ENCODE data around the gene C10orf95. TPM values are rescaled to one million over a fixed set of nuclear protein-coding genes. Genes with fewer than 3 reads are reported as not detected.

The C10orf95 gene
- total and polyA plus RNA-seq, 2 of the 13 experiments (the other 11 are each of a cell fraction or from before 2014, with no cell fraction given): 0.05 to 0.07 TPM

DNA sequence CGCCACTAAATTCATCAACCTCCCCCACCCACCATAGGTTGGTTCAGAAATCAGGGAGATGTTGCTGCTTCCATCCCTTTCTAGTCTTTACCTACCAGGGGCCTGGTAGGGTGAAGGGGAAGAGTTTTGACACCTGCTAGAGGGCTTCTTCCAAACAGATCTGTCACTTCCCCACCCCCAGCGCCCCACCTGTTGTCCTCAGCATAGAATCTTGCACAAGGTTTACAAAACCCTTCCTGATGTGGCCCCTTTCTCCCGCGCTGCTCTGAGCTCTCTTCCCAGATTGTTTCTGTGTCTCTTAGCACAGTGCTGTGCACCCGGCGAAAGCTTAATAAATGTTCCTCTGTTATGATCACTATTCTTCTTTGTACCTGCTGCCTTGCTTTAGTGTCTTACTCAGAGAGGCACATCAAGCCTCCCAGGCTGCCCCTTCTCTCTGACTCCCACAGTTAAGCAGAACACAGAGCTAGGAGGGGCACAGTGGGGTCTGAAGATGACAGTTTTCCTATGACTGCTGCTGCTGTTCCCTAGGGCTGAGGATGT, 11.2 kb upstream of the C10orf95 start (continued):
- TF ChIP-seq, protein P1, sequence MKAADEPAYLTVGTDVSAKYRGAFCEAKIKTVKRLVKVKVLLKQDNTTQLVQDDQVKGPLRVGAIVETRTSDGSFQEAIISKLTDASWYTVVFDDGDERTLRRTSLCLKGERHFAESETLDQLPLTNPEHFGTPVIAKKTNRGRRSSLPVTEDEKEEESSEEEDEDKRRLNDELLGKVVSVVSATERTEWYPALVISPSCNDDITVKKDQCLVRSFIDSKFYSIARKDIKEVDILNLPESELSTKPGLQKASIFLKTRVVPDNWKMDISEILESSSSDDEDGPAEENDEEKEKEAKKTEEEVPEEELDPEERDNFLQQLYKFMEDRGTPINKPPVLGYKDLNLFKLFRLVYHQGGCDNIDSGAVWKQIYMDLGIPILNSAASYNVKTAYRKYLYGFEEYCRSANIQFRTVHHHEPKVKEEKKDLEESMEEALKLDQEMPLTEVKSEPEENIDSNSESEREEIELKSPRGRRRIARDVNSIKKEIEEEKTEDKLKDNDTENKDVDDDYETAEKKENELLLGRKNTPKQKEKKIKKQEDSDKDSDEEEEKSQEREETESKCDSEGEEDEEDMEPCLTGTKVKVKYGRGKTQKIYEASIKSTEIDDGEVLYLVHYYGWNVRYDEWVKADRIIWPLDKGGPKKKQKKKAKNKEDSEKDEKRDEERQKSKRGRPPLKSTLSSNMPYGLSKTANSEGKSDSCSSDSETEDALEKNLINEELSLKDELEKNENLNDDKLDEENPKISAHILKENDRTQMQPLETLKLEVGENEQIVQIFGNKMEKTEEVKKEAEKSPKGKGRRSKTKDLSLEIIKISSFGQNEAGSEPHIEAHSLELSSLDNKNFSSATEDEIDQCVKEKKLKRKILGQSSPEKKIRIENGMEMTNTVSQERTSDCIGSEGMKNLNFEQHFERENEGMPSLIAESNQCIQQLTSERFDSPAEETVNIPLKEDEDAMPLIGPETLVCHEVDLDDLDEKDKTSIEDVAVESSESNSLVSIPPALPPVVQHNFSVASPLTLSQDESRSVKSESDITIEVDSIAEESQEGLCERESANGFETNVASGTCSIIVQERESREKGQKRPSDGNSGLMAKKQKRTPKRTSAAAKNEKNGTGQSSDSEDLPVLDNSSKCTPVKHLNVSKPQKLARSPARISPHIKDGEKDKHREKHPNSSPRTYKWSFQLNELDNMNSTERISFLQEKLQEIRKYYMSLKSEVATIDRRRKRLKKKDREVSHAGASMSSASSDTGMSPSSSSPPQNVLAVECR (CRISPR knock-in tag; IDR thresholded peaks at IDR 0.05; ENCODE audit: borderline replicate concordance): no peak
- TF ChIP-seq, protein P2, sequence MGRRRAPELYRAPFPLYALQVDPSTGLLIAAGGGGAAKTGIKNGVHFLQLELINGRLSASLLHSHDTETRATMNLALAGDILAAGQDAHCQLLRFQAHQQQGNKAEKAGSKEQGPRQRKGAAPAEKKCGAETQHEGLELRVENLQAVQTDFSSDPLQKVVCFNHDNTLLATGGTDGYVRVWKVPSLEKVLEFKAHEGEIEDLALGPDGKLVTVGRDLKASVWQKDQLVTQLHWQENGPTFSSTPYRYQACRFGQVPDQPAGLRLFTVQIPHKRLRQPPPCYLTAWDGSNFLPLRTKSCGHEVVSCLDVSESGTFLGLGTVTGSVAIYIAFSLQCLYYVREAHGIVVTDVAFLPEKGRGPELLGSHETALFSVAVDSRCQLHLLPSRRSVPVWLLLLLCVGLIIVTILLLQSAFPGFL (CRISPR knock-in tag; IDR thresholded peaks at IDR 0.05): no peak
- TF ChIP-seq HDAC1 (CRISPR knock-in tag; IDR thresholded peaks at IDR 0.05) (peak; percentile 37; the same call in 1 of the 2 replicates), NR3C1 (CRISPR knock-in tag; IDR thresholded peaks at IDR 0.05) (no peak), RNF2 (conservative IDR thresholded peaks at IDR 0.05; ENCODE audit: low read depth) (no peak), ZSCAN22 (CRISPR knock-in tag; IDR thresholded peaks at IDR 0.05) (no peak), ZNF24 (IDR thresholded peaks at IDR 0.05) (no peak), CCAR2 (optimal IDR thresholded peaks at IDR 0.05; ENCODE audit: low read depth, low read length) (no peak), ERF (CRISPR knock-in tag; IDR thresholded peaks at IDR 0.05) (0 out of 2 replicates have a peak, but pooled peaks have one; percentile 11), MED1 (CRISPR knock-in tag; IDR thresholded peaks at IDR 0.05) (no peak)
- TF ChIP-seq, protein P3, sequence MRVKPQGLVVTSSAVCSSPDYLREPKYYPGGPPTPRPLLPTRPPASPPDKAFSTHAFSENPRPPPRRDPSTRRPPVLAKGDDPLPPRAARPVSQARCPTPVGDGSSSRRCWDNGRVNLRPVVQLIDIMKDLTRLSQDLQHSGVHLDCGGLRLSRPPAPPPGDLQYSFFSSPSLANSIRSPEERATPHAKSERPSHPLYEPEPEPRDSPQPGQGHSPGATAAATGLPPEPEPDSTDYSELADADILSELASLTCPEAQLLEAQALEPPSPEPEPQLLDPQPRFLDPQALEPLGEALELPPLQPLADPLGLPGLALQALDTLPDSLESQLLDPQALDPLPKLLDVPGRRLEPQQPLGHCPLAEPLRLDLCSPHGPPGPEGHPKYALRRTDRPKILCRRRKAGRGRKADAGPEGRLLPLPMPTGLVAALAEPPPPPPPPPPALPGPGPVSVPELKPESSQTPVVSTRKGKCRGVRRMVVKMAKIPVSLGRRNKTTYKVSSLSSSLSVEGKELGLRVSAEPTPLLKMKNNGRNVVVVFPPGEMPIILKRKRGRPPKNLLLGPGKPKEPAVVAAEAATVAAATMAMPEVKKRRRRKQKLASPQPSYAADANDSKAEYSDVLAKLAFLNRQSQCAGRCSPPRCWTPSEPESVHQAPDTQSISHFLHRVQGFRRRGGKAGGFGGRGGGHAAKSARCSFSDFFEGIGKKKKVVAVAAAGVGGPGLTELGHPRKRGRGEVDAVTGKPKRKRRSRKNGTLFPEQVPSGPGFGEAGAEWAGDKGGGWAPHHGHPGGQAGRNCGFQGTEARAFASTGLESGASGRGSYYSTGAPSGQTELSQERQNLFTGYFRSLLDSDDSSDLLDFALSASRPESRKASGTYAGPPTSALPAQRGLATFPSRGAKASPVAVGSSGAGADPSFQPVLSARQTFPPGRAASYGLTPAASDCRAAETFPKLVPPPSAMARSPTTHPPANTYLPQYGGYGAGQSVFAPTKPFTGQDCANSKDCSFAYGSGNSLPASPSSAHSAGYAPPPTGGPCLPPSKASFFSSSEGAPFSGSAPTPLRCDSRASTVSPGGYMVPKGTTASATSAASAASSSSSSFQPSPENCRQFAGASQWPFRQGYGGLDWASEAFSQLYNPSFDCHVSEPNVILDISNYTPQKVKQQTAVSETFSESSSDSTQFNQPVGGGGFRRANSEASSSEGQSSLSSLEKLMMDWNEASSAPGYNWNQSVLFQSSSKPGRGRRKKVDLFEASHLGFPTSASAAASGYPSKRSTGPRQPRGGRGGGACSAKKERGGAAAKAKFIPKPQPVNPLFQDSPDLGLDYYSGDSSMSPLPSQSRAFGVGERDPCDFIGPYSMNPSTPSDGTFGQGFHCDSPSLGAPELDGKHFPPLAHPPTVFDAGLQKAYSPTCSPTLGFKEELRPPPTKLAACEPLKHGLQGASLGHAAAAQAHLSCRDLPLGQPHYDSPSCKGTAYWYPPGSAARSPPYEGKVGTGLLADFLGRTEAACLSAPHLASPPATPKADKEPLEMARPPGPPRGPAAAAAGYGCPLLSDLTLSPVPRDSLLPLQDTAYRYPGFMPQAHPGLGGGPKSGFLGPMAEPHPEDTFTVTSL (CRISPR knock-in tag; IDR thresholded peaks at IDR 0.05; ENCODE audit: borderline replicate concordance): peak; percentile 5; the same call in 1 of the 2 replicates
- TF ChIP-seq, protein P4, sequence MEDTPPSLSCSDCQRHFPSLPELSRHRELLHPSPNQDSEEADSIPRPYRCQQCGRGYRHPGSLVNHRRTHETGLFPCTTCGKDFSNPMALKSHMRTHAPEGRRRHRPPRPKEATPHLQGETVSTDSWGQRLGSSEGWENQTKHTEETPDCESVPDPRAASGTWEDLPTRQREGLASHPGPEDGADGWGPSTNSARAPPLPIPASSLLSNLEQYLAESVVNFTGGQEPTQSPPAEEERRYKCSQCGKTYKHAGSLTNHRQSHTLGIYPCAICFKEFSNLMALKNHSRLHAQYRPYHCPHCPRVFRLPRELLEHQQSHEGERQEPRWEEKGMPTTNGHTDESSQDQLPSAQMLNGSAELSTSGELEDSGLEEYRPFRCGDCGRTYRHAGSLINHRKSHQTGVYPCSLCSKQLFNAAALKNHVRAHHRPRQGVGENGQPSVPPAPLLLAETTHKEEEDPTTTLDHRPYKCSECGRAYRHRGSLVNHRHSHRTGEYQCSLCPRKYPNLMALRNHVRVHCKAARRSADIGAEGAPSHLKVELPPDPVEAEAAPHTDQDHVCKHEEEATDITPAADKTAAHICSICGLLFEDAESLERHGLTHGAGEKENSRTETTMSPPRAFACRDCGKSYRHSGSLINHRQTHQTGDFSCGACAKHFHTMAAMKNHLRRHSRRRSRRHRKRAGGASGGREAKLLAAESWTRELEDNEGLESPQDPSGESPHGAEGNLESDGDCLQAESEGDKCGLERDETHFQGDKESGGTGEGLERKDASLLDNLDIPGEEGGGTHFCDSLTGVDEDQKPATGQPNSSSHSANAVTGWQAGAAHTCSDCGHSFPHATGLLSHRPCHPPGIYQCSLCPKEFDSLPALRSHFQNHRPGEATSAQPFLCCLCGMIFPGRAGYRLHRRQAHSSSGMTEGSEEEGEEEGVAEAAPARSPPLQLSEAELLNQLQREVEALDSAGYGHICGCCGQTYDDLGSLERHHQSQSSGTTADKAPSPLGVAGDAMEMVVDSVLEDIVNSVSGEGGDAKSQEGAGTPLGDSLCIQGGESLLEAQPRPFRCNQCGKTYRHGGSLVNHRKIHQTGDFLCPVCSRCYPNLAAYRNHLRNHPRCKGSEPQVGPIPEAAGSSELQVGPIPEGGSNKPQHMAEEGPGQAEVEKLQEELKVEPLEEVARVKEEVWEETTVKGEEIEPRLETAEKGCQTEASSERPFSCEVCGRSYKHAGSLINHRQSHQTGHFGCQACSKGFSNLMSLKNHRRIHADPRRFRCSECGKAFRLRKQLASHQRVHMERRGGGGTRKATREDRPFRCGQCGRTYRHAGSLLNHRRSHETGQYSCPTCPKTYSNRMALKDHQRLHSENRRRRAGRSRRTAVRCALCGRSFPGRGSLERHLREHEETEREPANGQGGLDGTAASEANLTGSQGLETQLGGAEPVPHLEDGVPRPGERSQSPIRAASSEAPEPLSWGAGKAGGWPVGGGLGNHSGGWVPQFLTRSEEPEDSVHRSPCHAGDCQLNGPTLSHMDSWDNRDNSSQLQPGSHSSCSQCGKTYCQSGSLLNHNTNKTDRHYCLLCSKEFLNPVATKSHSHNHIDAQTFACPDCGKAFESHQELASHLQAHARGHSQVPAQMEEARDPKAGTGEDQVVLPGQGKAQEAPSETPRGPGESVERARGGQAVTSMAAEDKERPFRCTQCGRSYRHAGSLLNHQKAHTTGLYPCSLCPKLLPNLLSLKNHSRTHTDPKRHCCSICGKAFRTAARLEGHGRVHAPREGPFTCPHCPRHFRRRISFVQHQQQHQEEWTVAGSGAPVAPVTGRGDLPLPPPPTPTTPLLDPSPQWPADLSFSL (CRISPR knock-in tag; IDR thresholded peaks at IDR 0.05): no peak
